PC-3 (cell line): ENCODE results near the gene TMEM229B. TPM values are rescaled to one million over a fixed set of nuclear protein-coding genes. Genes with fewer than 3 reads are reported as not detected.

ENCODE experiments used
- ATAC-seq: fragments of 200-7000 bp; cut with Tn5 transposase; 2 replicates; pipeline ENCODE4 v1.9.1; 2020; ENCODE audit warnings: mild to moderate bottlenecking, moderate library complexity
- BruUV-seq: library from RNA; stranded (reverse); fragments of 400-500 nt; replicated peaks from 2 replicates; lab custom pipeline; 2021; lab: Mats Ljungman, UMichigan
- CTCF ChIA-PET: fragments of 300-600 bp; sonication (Branson Sonifier 250); formaldehyde crosslinking; loops from one replicate; lab custom pipeline; 2022; ENCODE audit warnings: antibody characterized with exemption; lab: Charles Lee
- POLR2A ChIA-PET: fragments of 300-600 bp; sonication (Branson Sonifier 250); formaldehyde crosslinking; loops from one replicate; lab custom pipeline; 2022; ENCODE audit warnings: antibody characterized with exemption; ENCODE audit not compliant: unreplicated experiment; lab: Charles Lee
- DNase-seq: peaks from one replicate; pipeline ENCODE4 v3.0.0-alpha.2; 2015
- H2AFZ ChIP-seq: fragments of 300-600 bp; sonication (generic); 2 replicates; pipeline ENCODE4 v1.6.0; 2016; ENCODE audit warnings: antibody characterized with exemption, low read length
- H3F3A ChIP-seq: fragments of 300-600 bp; sonication (generic); one replicate; pipeline ENCODE4 v1.6.0; 2017; ENCODE audit warnings: antibody characterized with exemption, low read length, control low read depth, mild to moderate bottlenecking; ENCODE audit not compliant: unreplicated experiment
- H3K27ac ChIP-seq: fragments of 300-600 bp; sonication (generic); 2 replicates; pipeline ENCODE4 v1.5.1; 2016; ENCODE audit warnings: mild to moderate bottlenecking, low read length
- H3K27me3 ChIP-seq: fragments of 300-600 bp; sonication (generic); 2 replicates; pipeline ENCODE4 v1.6.1; 2016; ENCODE audit warnings: low read length, mixed read lengths
- H3K36me3 ChIP-seq: fragments of 300-600 bp; sonication (generic); 2 replicates; pipeline ENCODE4 v1.6.1; 2016; ENCODE audit warnings: low read depth, mixed run types, low read length, mixed read lengths
- H3K4me1 ChIP-seq: fragments of 300-600 bp; sonication (generic); 2 replicates; pipeline ENCODE4 v1.5.1; 2016; ENCODE audit warnings: low read length; ENCODE audit not compliant: insufficient read depth
- H3K4me2 ChIP-seq: fragments of 300-600 bp; sonication (generic); 2 replicates; pipeline ENCODE4 v1.6.0; 2016; ENCODE audit warnings: low read length
- H3K4me3 ChIP-seq: fragments of 300-600 bp; sonication (generic); 2 replicates; pipeline ENCODE4 v1.5.1; 2016; ENCODE audit warnings: mild to moderate bottlenecking, low read length, mixed read lengths
- H3K79me2 ChIP-seq: fragments of 300-600 bp; sonication (generic); 2 replicates; pipeline ENCODE4 v1.6.1; 2017; ENCODE audit warnings: low read length, mixed read lengths
- H3K9ac ChIP-seq: fragments of 300-600 bp; sonication (generic); 2 replicates; pipeline ENCODE4 v1.6.0; 2016; ENCODE audit warnings: mild to moderate bottlenecking, low read length
- H3K9me2 ChIP-seq: fragments of 300-600 bp; sonication (generic); replicated peaks from 2 replicates; pipeline ENCODE4 v1.6.1; 2016; ENCODE audit warnings: mixed run types, low read length, mixed read lengths
- H3K9me3 ChIP-seq: fragments of 300-600 bp; sonication (generic); 2 replicates; pipeline ENCODE4 v1.6.1; 2016; ENCODE audit warnings: low read length, mixed read lengths
- H4K20me1 ChIP-seq: fragments of 300-600 bp; sonication (generic); 2 replicates; pipeline ENCODE4 v1.6.1; 2016; ENCODE audit warnings: low read length, mixed read lengths
- CTCF ChIP-seq: fragments of 300-600 bp; sonication (generic); conservative IDR thresholded peaks from 2 replicates; pipeline ENCODE4 v1.5.1; 2017; ENCODE audit warnings: antibody characterized with exemption, low read depth, mild to moderate bottlenecking, low read length
- EZH2 ChIP-seq: fragments of 300-600 bp; sonication (generic); IDR thresholded peaks from one replicate; pipeline ENCODE4 v1.6.1; 2017; ENCODE audit warnings: antibody characterized with exemption, mild to moderate bottlenecking, low read length; ENCODE audit not compliant: unreplicated experiment
- EZH2phosphoT487 ChIP-seq: fragments of 300-600 bp; sonication (generic); IDR thresholded peaks from 2 replicates; pipeline ENCODE4 v1.6.1; 2018; ENCODE audit warnings: mild to moderate bottlenecking, antibody characterized with exemption, low read length, borderline replicate concordance
- intact Hi-C: fragments of 100-400 bp; cut with micrococcal nuclease; formaldehyde crosslinking; loops from 2 replicates; pipeline ENCODE4 v1.9.0; 2023
- total RNA-seq: library from RNA; depleted of rRNA; stranded (reverse); fragments of >200 nt; gene quantifications from 2 replicates; pipeline ENCODE4 v1.2.3, GENCODE V29; 2014

The TMEM229B gene
- total RNA-seq, 1 experiment from 2014 or later, result not detected

- Histone ChIP-seq H3K9ac (no peak overlapping the region), H3K9me2 (no peaks in the 10 kb centered on the region), H3K36me3 (no peaks in the 10 kb centered on the region), H3K4me1 (no peaks in the 10 kb centered on the region; the same call in 1 of the 2 replicates), H3F3A (no peaks in the 10 kb centered on the region), H3K79me2 (no peaks in the 10 kb centered on the region), H3K9me3 (no peaks in the 10 kb centered on the region), H4K20me1 (no peaks in the 10 kb centered on the region), H3K4me3 (no peak overlapping the region), H3K27ac (no peak overlapping the region), H3K4me2 (no peak overlapping the region), H2AFZ (no peak overlapping the region), H3K27me3 (peaks cover 11% of the 10 kb centered on the region; the same call in 1 of the 2 replicates)
- TF ChIP-seq CTCF (no peak), EZH2 (no peak), EZH2phosphoT487 (no peak)
- no peak for ATAC-seq
- BruUV-seq, result no TSS peak
- DNase-seq, result no peak
- ChIA-PET POLR2A (interaction anchor here (0.6 kb wide), 1 partner anchor 24 kb away, joined by 5 read pairs; no protein-coding TSS in a partner anchor), CTCF (interaction anchor here (2.4 kb wide), 1 partner anchor 43 kb away, joined by 126 read pairs; no protein-coding TSS in a partner anchor)
- intact Hi-C loops, result loop anchor here (5.0 kb wide), 1 partner anchor 139 kb away; no protein-coding TSS in a partner anchor
These were observed 39.8 kb upstream of the TMEM229B start for GRCh38 chr14:67528276-67528675.

- Histone ChIP-seq H3K27me3 (peaks cover 11% of the 10 kb centered on the region; the same call in 1 of the 2 replicates), H3K4me2 (no peak overlapping the region), H3K9me3 (no peaks in the 10 kb centered on the region), H3K27ac (no peak overlapping the region), H3K36me3 (no peaks in the 10 kb centered on the region), H3K4me1 (no peaks in the 10 kb centered on the region; the same call in 1 of the 2 replicates), H2AFZ (no peak overlapping the region), H4K20me1 (no peaks in the 10 kb centered on the region), H3K9me2 (no peaks in the 10 kb centered on the region), H3F3A (no peaks in the 10 kb centered on the region), H3K4me3 (no peak overlapping the region), H3K79me2 (no peaks in the 10 kb centered on the region), H3K9ac (no peak overlapping the region)
- intact Hi-C loops, result loop anchor here (5.0 kb wide), 1 partner anchor 140 kb away; no protein-coding TSS in a partner anchor
- CTCF ChIA-PET, result interaction anchor here (0.9 to 2.4 kb wide), 3 partner anchors 44 to 72 kb away, joined by 11 to 126 read pairs (median 16); partner anchors contain the start of gene PIGH
- POLR2A ChIA-PET, result no interaction called here
- DNase-seq, result no peak
- BruUV-seq, result no TSS peak
- TF ChIP-seq EZH2phosphoT487 (no peak), CTCF (no peak), EZH2 (no peak)
- no peak for ATAC-seq
These were observed 39.2 kb upstream of the TMEM229B start for GRCh38 chr14:67527756-67528155.
